Thoracic aorta (tissue), 2 donors: ENCODE results near the gene ATG9B. TPM values are rescaled to one million over a fixed set of nuclear protein-coding genes. Genes with fewer than 3 reads are reported as not detected.

Experiments
- ATAC-seq: fragments of 150-250 bp; one replicate; pipeline ENCODE4 v1.8.0; 2017; ENCODE audit warnings: low read depth; ENCODE audit not compliant: insufficient number of reproducible peaks, low FRiP score
- DNase-seq: peaks from one replicate; pipeline ENCODE4 v3.0.0-alpha.2; 2020; ENCODE audit warnings: low spot score
- H3K27ac ChIP-seq, 2 donors: fragments of 200-600 bp; sonication (generic); 1 replicate in 1 of 2; 2 replicates in 1 of 2; pipeline ENCODE4 v1.5.1; 2016; ENCODE audit warnings: mild to moderate bottlenecking in 2 of 2, moderate library complexity in 2 of 2
- H3K27me3 ChIP-seq: fragments of 200-600 bp; sonication (generic); replicated peaks from 2 replicates; pipeline ENCODE4 v1.6.0; 2016; ENCODE audit warnings: mild to moderate bottlenecking; ENCODE audit not compliant: insufficient read depth
- H3K36me3 ChIP-seq: fragments of 200-600 bp; sonication (generic); one replicate; pipeline ENCODE4 v1.5.1; 2016
- H3K4me1 ChIP-seq, 2 donors: fragments of 200-600 bp; sonication (generic); 1 replicate in 1 of 2; 2 replicates in 1 of 2; pipeline versions ENCODE4 v1.5.1 to v1.6.0; 2016; ENCODE audit warnings: low read depth in 2 of 2, mild to moderate bottlenecking in 1 of 2; ENCODE audit not compliant: control insufficient read depth in 1 of 2
- H3K4me3 ChIP-seq: fragments of 200-600 bp; sonication (generic); 2 replicates; pipeline ENCODE4 v1.5.1; 2016; ENCODE audit warnings: mild to moderate bottlenecking
- H3K9me3 ChIP-seq: fragments of 200-600 bp; sonication (generic); 2 replicates; pipeline ENCODE4 v1.5.1; 2016
- CTCF ChIP-seq: fragments of 200-600 bp; sonication (generic); IDR thresholded peaks from one replicate; pipeline ENCODE4 v1.5.1; 2019; ENCODE audit warnings: antibody characterized with exemption
- total RNA-seq, 2 donors: library from RNA; depleted of rRNA; stranded (reverse); fragments of >200 nt; gene quantifications; one replicate each; pipeline versions ENCODE4 v1.1.0 to v1.2.3, GENCODE V29; 2016

Gene ATG9B
- total RNA-seq, 2 donors from 2014 or later = 1.2 TPM; not detected in 1

- peak; percentile 97 for DNase-seq
- Histone ChIP-seq H3K27me3 (no peaks in the 10 kb centered on the region), H3K27ac (peak overlapping the region; percentile 81 to 97), H3K4me3 (peak overlapping the region; percentile 98), H3K9me3 (no peaks in the 10 kb centered on the region), H3K36me3 (no peaks in the 10 kb centered on the region), H3K4me1 (peaks cover 37 to 50% of the 10 kb centered on the region in 2 donors)
- no peak for TF ChIP-seq CTCF
- peak; percentile 92 for ATAC-seq
Observed at GRCh38 chr7:151057989-151058780, 33.9 kb upstream of the ATG9B start.

DNA sequence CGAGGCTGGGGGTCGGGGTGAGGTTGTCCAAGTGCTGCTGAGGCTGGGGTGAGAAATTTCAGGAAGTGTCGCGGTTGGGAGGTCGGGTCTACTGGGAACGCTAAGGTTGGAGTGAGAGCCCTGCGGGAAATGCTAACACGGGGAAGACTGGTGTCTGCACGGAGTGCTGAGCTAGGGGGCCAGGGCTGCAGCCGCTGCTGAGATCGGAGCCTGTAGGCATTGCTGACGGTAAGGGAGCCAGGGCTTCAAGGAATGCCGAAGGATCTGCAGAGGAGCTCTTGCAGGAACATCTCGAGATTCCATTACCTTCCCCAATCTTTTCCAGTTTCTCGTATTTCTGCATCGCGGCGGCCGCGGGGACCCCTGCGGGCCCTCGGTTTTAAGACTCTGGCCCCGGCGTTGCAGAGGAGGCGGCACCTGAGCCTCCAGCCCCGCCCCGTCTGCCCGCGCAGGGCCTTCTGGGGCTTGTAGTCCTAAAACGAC is 33.3 kb upstream of the ATG9B start, which contains the start of gene CDK5:
Gene CDK5 (minus strand): TSS at position 392 of the 483 bp plus-strand sequence. CDS start 49 bp downstream, at position 343.
- ATAC-seq (peak; percentile 15), DNase-seq (no peak)
- no peaks in the 10 kb centered on the region for H3K9me3 ChIP-seq
- H3K4me1 ChIP-seq = peaks cover 34 to 47% of the 10 kb centered on the region in 2 donors
- H3K27me3 ChIP-seq = no peaks in the 10 kb centered on the region
- peak within 1 kb of the TSS; percentile 81 to 97 for H3K27ac ChIP-seq
- no peak for TF ChIP-seq CTCF
- H3K36me3 ChIP-seq = no peaks in the 10 kb centered on the region
- H3K4me3 ChIP-seq = peak within 1 kb of the TSS; percentile 98

DNA sequence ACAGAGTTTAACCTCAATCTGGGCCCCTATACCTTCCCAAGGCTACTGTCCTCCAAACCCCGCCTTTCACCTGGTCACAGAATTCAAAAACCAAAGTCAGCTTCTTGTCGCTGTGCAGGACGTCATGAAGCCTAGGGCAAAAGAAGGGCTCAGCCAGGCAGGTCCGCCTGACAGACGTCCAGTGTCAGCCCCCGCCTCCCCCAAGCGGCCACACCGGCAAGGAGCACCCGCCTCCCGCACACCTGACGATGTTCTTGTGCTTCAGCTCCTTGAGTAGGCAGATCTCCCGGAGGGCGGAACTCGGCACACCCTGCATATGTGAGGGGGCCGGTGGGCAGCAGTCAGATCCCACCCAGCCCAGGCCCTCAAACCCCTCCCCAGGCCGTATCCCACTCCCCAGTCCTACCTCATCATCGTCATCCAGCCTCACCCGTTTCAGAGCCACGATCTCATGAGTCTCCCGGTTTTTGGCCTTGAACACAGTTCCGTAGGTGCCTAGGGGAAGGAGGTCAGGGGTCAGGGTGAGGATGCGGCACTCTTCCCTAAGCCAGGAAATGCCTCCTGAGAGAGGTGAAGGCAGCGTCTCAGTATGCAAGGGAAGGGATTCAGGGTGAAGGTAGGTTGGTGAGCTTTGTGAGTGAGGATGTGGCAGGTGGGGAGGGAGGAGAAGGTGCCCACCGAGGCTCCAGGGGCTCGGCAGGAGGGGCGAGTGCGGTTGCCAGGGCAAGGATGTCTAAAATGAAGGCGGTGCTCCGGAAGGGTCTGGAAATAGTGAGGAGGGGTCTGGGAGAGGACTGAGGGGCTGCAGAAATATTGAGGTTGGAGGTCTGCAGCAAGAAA is 32.6 kb upstream of the ATG9B start:
- Histone ChIP-seq H3K36me3 (no peaks in the 10 kb centered on the region), H3K4me3 (peak overlapping the region; percentile 98), H3K27me3 (no peaks in the 10 kb centered on the region), H3K4me1 (peaks cover 29 to 40% of the 10 kb centered on the region in 2 donors), H3K27ac (no peak overlapping the region), H3K9me3 (no peaks in the 10 kb centered on the region)
- no peak for TF ChIP-seq CTCF
- no peak for ATAC-seq
- DNase-seq = no peak

GRCh38 chr7:151056283-151056665 is 32.0 kb upstream of the ATG9B start:
- ATAC-seq = no peak
- no peak for DNase-seq
- Histone ChIP-seq H3K27me3 (no peaks in the 10 kb centered on the region), H3K4me3 (no peak overlapping the region), H3K36me3 (no peaks in the 10 kb centered on the region), H3K4me1 (peaks cover 23 to 34% of the 10 kb centered on the region in 2 donors), H3K27ac (no peak overlapping the region), H3K9me3 (no peaks in the 10 kb centered on the region)
- no peak for TF ChIP-seq CTCF

DNA sequence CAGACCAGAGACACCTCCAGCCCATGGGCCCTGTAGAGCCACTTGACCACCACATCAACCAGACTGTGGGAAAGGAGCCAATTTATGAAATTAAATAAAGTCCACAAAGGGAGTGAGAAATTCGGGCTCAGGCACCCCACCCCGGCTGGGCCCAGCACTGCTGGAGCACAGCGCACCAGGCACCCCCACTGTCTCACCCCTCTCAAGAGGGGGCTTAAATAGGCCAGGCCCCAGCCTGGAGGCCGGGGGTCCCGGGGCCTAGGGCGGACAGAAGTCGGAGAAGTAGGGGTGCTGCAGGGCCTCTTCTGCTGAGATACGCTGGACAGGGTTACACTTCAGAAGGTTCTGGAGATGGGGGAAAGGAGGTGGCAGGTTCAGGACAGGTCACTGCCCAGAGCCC is 29.5 kb upstream of the ATG9B start:
- Histone ChIP-seq H3K36me3 (no peaks in the 10 kb centered on the region), H3K27ac (no peak overlapping the region), H3K27me3 (no peaks in the 10 kb centered on the region), H3K9me3 (no peaks in the 10 kb centered on the region), H3K4me1 (peaks cover 13 to 18% of the 10 kb centered on the region in 2 donors), H3K4me3 (no peak overlapping the region)
- no peak for TF ChIP-seq CTCF
- ATAC-seq (no peak), DNase-seq (no peak)
